Activated CD4-positive, alpha-beta T cell treated with anti-CD3 and anti-CD28 coated beads, Interleukin-2, amount 50 U/mL, for 48 hours (primary cell): Measurements from ENCODE around the gene DKC1.

Experiments
- DNase-seq, 2 experiments: peaks; one replicate each; pipeline ENCODE4 v3.0.0-alpha.2; 2020

DKC1 gene

GRCh38 chrX:154738011-154738738 lies 24.5 kb upstream of the DKC1 start:
- no peak for DNase-seq

- DNase-seq = no peak
These were observed 22.7 kb upstream of the DKC1 start for GRCh38 chrX:154739952-154740465.

DNA sequence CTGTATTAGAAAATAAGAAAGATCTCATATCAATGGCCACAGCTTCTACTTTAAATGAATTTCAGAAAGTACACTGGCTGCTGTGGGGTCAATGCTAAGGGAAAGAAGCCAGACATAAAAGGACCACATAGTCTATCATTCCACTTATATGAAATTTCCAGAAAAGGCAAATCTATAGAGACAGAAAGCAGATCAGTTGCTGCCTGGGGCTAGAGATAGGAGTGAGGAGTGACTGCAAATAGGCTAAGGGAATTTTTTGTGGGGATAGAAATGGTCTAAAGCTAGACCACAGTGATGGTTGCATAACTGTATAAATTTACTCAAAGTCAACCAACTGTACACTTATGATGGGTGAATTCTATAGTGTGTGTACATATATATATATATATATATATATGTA lies 20.1 kb upstream of the DKC1 start:
- DNase-seq = no peak

DNA sequence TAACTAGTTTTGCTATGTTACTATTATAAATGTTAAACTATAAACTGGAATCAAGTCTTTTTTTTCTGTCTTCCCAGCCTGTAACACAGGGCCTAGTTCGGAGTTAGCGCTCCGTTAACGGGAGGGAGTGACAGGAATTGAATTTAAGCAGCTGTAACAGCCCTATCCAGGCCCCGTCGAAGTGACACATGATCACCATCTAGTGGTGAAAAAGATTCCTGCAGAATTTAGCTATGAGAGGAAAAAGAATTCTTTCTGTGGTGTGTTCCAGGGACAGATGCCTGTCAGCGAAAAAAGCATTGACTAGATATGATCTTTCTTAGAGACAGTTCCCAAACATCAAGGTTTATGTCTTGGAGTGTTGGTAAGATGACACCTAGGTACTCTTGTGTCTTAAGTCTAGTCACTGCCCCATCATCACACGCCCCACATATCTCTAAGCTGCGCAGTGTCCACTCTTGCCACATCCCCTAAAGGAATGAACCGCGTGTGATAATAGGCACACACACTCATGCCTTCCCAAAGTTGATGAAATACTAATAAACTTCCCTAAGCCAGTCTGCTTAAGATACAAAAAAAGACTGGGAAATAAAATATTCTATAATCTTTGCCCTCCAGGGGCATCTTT lies 13.8 kb upstream of the DKC1 start:
- peak in 1 of 2 experiments; percentile 40 for DNase-seq

GRCh38 chrX:154749856-154750255 lies 12.8 kb upstream of the DKC1 start:
- no peak for DNase-seq

GRCh38 chrX:154750301-154751202 lies 12.1 kb upstream of the DKC1 start, which contains the start of gene GAB3:
Gene GAB3, minus strand, starts transcription at chrX:154751077. Its CDS starts 52 bp downstream, at chrX:154751025.
- DNase-seq = peak; percentile 30 to 54

DNA sequence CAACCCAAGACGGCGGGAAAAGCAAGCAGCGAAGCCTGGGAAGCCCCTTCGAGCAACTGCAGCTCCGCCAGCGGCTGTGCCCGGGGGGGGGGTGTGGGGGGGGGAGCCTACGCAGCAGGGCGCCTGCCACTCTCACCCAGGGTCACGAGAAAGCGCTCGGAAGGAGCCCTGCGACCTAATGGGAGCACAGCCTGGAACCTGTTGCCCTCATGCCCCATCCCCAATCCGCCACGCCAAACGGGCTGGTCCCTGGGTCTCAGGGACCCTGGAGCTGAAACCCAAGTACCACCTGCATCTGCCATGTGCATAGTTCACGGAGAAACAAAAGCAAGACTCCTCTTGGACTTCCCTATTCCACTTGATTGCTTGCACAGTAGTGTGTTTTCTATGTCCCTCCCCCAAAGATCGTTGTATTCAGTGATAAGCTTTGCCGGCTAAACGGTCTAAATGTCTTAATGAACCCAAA lies 11.4 kb upstream of the DKC1 start:
- DNase-seq = peak in 1 of 2 experiments; percentile 16

- DNase-seq = no peak
These were observed 10.9 kb upstream of the DKC1 start for GRCh38 chrX:154751669-154752271.

- no peak for DNase-seq
These were observed 4.0 kb upstream of the DKC1 start for GRCh38 chrX:154758696-154759095.

DNA sequence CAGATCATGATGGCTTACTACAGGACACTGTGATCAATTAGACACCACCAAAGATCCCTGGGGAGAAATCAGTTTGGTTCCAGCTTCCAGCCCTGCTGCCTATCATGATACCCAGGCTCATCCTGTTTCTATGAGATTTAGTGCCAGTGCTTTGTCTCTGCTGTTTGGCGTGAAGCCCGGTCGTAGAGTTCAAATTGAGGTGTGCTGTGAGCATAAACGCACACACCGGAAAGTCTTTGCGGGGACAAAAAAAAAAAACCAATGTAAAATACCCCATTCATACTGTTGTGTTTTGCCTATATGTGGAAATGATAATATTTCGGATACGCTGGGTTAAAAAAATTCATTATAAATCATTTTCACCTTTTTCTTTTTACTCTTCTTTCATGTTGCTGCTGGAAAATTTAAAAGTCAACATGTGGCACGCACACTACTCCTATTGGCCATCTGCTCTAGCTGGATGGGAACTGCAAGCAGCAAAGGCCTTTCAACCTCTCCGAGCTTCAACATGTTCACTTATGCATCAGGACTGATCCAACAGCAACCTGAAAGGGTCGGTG lies 607 bp upstream of the DKC1 start:
- no peak for DNase-seq

DNA sequence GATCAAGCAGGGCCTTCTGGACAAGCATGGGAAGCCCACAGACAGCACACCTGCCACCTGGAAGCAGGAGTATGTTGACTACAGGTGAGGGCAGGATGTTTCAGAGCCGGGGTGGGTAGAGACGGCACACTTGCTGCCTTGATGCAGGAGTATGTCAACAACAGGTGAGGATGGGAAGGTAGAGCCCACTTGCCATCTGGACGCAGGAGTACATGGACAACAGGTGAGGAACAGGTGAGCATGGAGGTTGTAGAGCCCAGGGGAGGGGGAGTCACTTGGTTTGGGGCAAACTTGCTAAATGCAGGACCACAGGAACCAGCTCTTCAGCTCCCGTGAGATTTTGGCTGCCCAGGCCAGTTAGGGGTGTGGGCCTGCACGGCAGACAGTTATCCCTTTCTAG lies 12.0 kb downstream of the DKC1 start:
- DNase-seq = no peak

GRCh38 chrX:154775419-154776349 lies 13.0 kb downstream of the DKC1 start:
- DNase-seq = peak; percentile 35 to 48

- no peak for DNase-seq
These were observed 14.1 kb downstream of the DKC1 start for GRCh38 chrX:154776753-154777152.

DNA sequence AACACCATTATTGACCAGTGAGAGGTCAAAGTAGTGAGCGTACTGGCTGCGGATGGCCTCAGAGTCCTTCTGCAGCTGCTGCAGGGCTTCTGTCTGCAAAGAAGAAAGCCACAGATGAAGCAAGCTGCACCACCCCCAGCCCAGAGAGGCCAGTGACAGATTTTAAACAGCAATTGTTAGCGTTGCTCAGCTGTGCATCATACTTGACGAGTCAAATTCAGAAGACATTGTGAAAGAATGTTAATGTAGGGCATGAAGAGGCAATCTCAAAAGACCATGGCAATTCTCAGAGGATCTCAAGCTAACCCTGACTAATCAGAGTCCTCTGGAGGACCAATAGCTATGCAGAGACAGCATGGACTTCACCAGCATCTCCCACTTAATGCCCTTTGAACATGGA lies 16.6 kb downstream of the DKC1 start:
- DNase-seq = no peak

GRCh38 chrX:154780968-154781367 lies 18.3 kb downstream of the DKC1 start:
- no peak for DNase-seq

- DNase-seq = no peak
These were observed 21.7 kb downstream of the DKC1 start for GRCh38 chrX:154784149-154784995.

GRCh38 chrX:154785716-154786115 lies 23.1 kb downstream of the DKC1 start:
- DNase-seq = no peak

DNA sequence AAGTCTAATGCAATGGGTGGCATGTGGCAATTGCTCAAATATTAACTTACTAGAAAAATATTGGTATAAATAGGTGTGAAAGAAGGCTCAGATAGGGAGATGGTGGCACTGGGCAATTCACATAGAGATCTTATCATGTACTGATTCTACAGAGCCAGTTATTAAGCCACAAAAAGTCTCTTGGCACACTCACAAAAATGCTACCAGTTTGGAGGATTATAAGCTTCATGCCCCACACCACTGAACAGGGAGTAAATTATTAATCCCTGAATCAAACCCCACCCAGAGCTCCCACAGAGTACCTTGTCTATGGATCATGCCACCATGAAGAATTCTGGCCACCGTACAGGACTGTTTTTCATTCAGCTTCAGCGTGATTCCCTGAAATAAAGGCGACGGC lies 28.8 kb downstream of the DKC1 start:
- no peak for DNase-seq

DNA sequence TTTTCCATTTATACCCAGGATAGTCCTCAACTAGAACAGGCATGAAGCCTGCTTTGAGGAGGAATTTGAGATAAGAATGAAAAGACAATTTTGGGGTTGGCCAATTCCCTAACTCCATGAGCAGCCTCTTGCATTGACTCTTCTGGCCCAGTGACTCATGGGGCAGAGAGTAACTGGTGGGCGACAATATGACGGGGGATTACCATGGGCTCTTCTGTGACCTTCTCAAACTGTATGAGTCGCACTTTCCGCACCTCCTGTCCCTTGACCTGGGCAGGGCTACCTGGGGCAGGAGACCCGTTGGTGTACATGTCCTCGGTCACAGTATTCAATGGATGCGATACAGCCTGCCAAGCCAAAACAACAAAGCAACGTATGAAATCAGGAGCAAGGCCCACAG lies 29.3 kb downstream of the DKC1 start:
- DNase-seq = no peak

DNA sequence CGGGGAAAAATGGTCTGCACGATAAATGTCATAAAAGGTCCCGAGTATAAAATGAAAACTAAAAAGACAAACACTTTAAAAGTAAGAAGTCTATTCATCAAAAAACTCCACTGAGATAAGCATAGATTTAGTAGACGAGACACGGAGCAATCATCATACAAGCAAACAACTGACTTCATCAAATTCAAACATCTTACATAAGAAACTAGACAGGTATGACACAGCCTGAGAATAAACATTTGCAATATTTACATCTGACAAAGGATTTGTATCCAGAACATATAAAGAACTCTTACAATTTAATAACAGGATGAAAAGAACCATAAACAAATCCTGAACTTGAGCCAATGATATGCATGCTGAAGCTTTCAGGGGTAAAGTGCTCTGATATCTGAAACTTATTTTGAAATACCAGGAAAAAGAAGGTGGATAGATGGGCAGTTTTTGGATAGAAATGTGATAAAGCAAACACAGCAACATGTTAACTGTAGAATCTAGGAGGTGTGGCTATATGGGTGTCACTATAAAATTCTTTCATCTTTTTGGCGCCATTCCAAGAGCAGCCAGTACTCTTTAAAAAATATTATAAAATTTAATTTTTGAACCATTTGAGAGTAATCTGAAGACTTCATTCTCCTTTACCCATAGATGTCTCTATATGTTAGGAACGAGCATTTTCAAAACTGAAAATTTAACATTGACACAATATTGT lies 30.6 kb downstream of the DKC1 start:
- DNase-seq = no peak
